ENCODE data around the gene PLPP3. TPM values are rescaled to one million over a fixed set of nuclear protein-coding genes. Genes with fewer than 3 reads are reported as not detected.

Gene PLPP3
- total RNA-seq, 1 donor from 2014 or later, result 33.5 TPM

- peaks cover 45% of the 10 kb centered on the region for H3K36me3 Mint-ChIP-seq (ENCODE audit: low read depth, unreplicated experiment)
- H3K4me1 Mint-ChIP-seq (ENCODE audit: unreplicated experiment), result peaks cover 65% of the 10 kb centered on the region
- TF ChIP-seq CTCF (IDR thresholded peaks at IDR 0.05; ENCODE audit: unreplicated experiment), result no peak
- no peaks in the 10 kb centered on the region for H3K9me3 Mint-ChIP-seq (ENCODE audit: unreplicated experiment)
- H3K27ac Mint-ChIP-seq (ENCODE audit: unreplicated experiment), result no peak overlapping the region
- H3K27me3 Mint-ChIP-seq (ENCODE audit: unreplicated experiment), result peaks cover 3% of the 10 kb centered on the region
- DNase-seq (ENCODE audit: low spot score), result no peak
- no peak overlapping the region for H3K4me3 Mint-ChIP-seq (ENCODE audit: unreplicated experiment)
Observed at GRCh38 chr1:56509713-56510641, 69.4 kb downstream of the PLPP3 start.

GRCh38 chr1:56508523-56508983 lies 70.8 kb downstream of the PLPP3 start:
- H3K36me3 Mint-ChIP-seq (ENCODE audit: low read depth, unreplicated experiment), result peaks cover 50% of the 10 kb centered on the region

GRCh38 chr1:56507925-56508522 lies 71.3 kb downstream of the PLPP3 start:
- Mint-ChIP-seq H3K4me1 (ENCODE audit: unreplicated experiment) (peaks cover 58% of the 10 kb centered on the region), H3K4me3 (ENCODE audit: unreplicated experiment) (peak overlapping the region; percentile 56), H3K27ac (ENCODE audit: unreplicated experiment) (no peak overlapping the region), H3K36me3 (ENCODE audit: low read depth, unreplicated experiment) (peaks cover 46% of the 10 kb centered on the region), H3K27me3 (ENCODE audit: unreplicated experiment) (peaks cover 8% of the 10 kb centered on the region), H3K9me3 (ENCODE audit: unreplicated experiment) (no peaks in the 10 kb centered on the region)
- DNase-seq (ENCODE audit: low spot score), result no peak
- no peak for TF ChIP-seq CTCF (IDR thresholded peaks at IDR 0.05; ENCODE audit: unreplicated experiment)

More at GRCh38 chr1:56508523-56508983, 70.8 kb downstream of the PLPP3 start:
- peak overlapping the region; percentile 75 for H3K4me3 Mint-ChIP-seq (ENCODE audit: unreplicated experiment)
- no peaks in the 10 kb centered on the region for H3K9me3 Mint-ChIP-seq (ENCODE audit: unreplicated experiment)
- no peak for DNase-seq (ENCODE audit: low spot score)
- peak overlapping the region; percentile 16 for H3K27ac Mint-ChIP-seq (ENCODE audit: unreplicated experiment)
- H3K4me1 Mint-ChIP-seq (ENCODE audit: unreplicated experiment), result peaks cover 63% of the 10 kb centered on the region
- peaks cover 8% of the 10 kb centered on the region for H3K27me3 Mint-ChIP-seq (ENCODE audit: unreplicated experiment)
- TF ChIP-seq CTCF (IDR thresholded peaks at IDR 0.05; ENCODE audit: unreplicated experiment), result no peak

GRCh38 chr1:56506951-56507491 lies 72.3 kb downstream of the PLPP3 start:
- peaks cover 8% of the 10 kb centered on the region for H3K27me3 Mint-ChIP-seq (ENCODE audit: unreplicated experiment)
- no peaks in the 10 kb centered on the region for H3K9me3 Mint-ChIP-seq (ENCODE audit: unreplicated experiment)
- no peak for DNase-seq (ENCODE audit: low spot score)
- peak overlapping the region; percentile 98 for H3K27ac Mint-ChIP-seq (ENCODE audit: unreplicated experiment)
- peaks cover 54% of the 10 kb centered on the region for H3K4me1 Mint-ChIP-seq (ENCODE audit: unreplicated experiment)
- peak overlapping the region; percentile 67 for H3K4me3 Mint-ChIP-seq (ENCODE audit: unreplicated experiment)
- no peak for TF ChIP-seq CTCF (IDR thresholded peaks at IDR 0.05; ENCODE audit: unreplicated experiment)
- H3K36me3 Mint-ChIP-seq (ENCODE audit: low read depth, unreplicated experiment), result peaks cover 47% of the 10 kb centered on the region

Measured in endothelial cell (in vitro differentiated cells).